Prostate gland (tissue), 2 donors: ENCODE measurements around the gene MBNL1. TPM values are rescaled to one million over a fixed set of nuclear protein-coding genes. Genes with fewer than 3 reads are reported as not detected.

ENCODE experiments used
- DNase-seq: peaks from one replicate; pipeline ENCODE4 v3.0.0-alpha.2; 2019; ENCODE audit warnings: low spot score
- H3K27ac ChIP-seq, 2 donors: fragments of 200-600 bp; sonication (generic); 2 replicates each; pipeline ENCODE4 v1.5.1; 2017 to 2019
- H3K27me3 ChIP-seq: fragments of 200-600 bp; sonication (generic); replicated peaks from 2 replicates; pipeline ENCODE4 v1.5.1; 2019; ENCODE audit not compliant: insufficient read depth
- H3K36me3 ChIP-seq, 2 donors: fragments of 200-600 bp; sonication (generic); 1 replicate in 1 of 2; 2 replicates in 1 of 2; pipeline versions ENCODE4 v1.5.1 to v1.8.1; 2017 to 2019
- H3K4me1 ChIP-seq: fragments of 200-600 bp; sonication (generic); replicated peaks from 2 replicates; pipeline ENCODE4 v1.5.1; 2019
- H3K4me3 ChIP-seq, 2 donors: fragments of 200-600 bp; sonication (generic); 2 replicates each; pipeline ENCODE4 v1.5.1; 2017 to 2019
- H3K9me3 ChIP-seq: fragments of 200-600 bp; sonication (generic); 2 replicates; pipeline ENCODE4 v1.5.1; 2017
- CTCF ChIP-seq, 4 experiments: fragments of 200-600 bp in 2 of 4; fragments of 450-650 bp in 2 of 4; sonication (generic) in 2 of 4; IDR thresholded peaks; 1 replicate in 3 of 4; 2 replicates in 1 of 4; pipeline ENCODE4 v1.5.1; 2016 to 2019; ENCODE audit warnings: antibody characterized with exemption in 4 of 4, mild to moderate bottlenecking in 2 of 4, moderate library complexity in 2 of 4
- POLR2A ChIP-seq: fragments of 450-650 bp; IDR thresholded peaks from one replicate; pipeline ENCODE4 v1.6.1; 2016; ENCODE audit warnings: antibody characterized with exemption, mild to moderate bottlenecking
- POLR2AphosphoS5 ChIP-seq: sonication (generic); formaldehyde crosslinking; IDR thresholded peaks from one replicate; pipeline ENCODE4 v1.6.1; 2017; ENCODE audit warnings: antibody characterized with exemption
- WGBS: methylation state at CpG from one replicate; pipeline ENCODE4 v1.1.5; 2018; 5-methylcytosine and 5-hydroxymethylcytosine counted together
- intact Hi-C: fragments of 100-400 bp; cut with DNase I; formaldehyde crosslinking; loops from one replicate; pipeline ENCODE4 v1.14.2; 2022
- total RNA-seq, 2 donors: library from RNA; depleted of rRNA; stranded (reverse); fragments of >200 nt; gene quantifications; one replicate each; pipeline ENCODE4 v1.1.0, GENCODE V29; 2016

MBNL1 gene
- total RNA-seq, 2 donors from 2014 or later = 131 to 226 TPM

- no peaks in the 10 kb centered on the region for H3K27me3 ChIP-seq
- intact Hi-C loops = loop anchor here (10.0 kb wide), 1 partner anchor 75 kb away; no protein-coding TSS in a partner anchor
- WGBS = 88% methylated on average over 4 of the region's 4 CpGs
- H3K9me3 ChIP-seq = no peaks in the 10 kb centered on the region
- no peaks in the 10 kb centered on the region for H3K36me3 ChIP-seq
- peaks cover 3% of the 10 kb centered on the region for H3K4me1 ChIP-seq
- DNase-seq = no peak
- H3K27ac ChIP-seq = no peak overlapping the region
- TF ChIP-seq POLR2A = no peak
- no peak for TF ChIP-seq POLR2AphosphoS5
- no peak for TF ChIP-seq CTCF (IDR thresholded peaks at IDR 0.05)
- H3K4me3 ChIP-seq = no peak overlapping the region
These were observed 110.8 kb downstream of the MBNL1 start for GRCh38 chr3:152379415-152380042.

DNA sequence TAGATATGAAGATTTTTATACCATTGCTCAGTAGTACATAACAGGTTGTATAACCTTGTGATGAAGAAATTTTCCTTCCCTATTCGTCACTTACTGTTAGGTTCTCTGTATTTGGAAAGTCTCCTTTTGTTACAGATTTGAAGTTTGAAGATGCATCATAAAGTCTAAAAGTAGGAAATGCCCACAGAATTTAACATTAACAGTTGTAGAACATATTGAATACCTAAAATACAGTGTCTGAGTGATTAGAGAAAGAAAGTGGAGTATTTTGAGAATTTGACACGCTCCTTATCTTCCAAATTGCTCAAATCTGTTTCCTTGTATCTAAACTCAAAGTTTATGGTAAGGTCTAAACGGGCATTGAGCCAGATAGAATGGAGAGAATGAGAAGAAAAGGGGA lies 111.3 kb downstream of the MBNL1 start:
- H3K4me1 ChIP-seq = peaks cover 3% of the 10 kb centered on the region
- no peaks in the 10 kb centered on the region for H3K27me3 ChIP-seq
- no peak for TF ChIP-seq POLR2AphosphoS5
- no peak for TF ChIP-seq CTCF (IDR thresholded peaks at IDR 0.05)
- TF ChIP-seq POLR2A = no peak
- H3K36me3 ChIP-seq = no peaks in the 10 kb centered on the region
- H3K4me3 ChIP-seq = no peak overlapping the region
- DNase-seq = no peak
- intact Hi-C loops = loop anchor here (10.0 kb wide), 1 partner anchor 75 kb away; no protein-coding TSS in a partner anchor
- no peaks in the 10 kb centered on the region for H3K9me3 ChIP-seq
- WGBS = 76% methylated on average over 3 of the region's 3 CpGs
- H3K27ac ChIP-seq = no peak overlapping the region

DNA sequence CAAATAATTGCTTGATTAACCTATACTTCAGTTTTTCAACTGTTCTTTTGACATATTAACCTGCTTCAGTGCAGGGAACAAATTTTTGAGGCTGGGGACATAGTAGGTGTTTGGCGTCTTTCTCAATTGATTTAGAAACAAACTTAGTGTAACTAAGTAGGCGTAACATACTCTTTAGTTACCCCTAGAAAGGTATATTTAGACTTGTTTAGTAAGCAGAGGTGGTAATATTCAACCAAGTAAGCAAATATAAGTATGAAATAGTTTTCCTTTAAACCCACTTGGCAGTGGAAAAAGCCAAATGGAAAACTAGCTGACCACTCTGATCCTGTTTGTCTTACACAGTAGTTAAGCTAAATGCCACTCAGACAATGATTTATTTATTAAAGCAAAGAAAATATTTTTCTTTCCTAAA lies 113.2 kb downstream of the MBNL1 start:
- peak overlapping the region; percentile 11 to 12 for H3K4me3 ChIP-seq
- H3K27ac ChIP-seq = peak overlapping the region; percentile 41 to 56
- no peaks in the 10 kb centered on the region for H3K36me3 ChIP-seq
- 80% methylated on average over 2 of the region's 2 CpGs for WGBS
- peaks cover 11% of the 10 kb centered on the region for H3K4me1 ChIP-seq
- no peaks in the 10 kb centered on the region for H3K27me3 ChIP-seq
- DNase-seq = no peak
- no peak for TF ChIP-seq POLR2AphosphoS5
- intact Hi-C loops = loop anchor here (10.0 kb wide), 1 partner anchor 77 kb away; no protein-coding TSS in a partner anchor
- no peaks in the 10 kb centered on the region for H3K9me3 ChIP-seq

DNA sequence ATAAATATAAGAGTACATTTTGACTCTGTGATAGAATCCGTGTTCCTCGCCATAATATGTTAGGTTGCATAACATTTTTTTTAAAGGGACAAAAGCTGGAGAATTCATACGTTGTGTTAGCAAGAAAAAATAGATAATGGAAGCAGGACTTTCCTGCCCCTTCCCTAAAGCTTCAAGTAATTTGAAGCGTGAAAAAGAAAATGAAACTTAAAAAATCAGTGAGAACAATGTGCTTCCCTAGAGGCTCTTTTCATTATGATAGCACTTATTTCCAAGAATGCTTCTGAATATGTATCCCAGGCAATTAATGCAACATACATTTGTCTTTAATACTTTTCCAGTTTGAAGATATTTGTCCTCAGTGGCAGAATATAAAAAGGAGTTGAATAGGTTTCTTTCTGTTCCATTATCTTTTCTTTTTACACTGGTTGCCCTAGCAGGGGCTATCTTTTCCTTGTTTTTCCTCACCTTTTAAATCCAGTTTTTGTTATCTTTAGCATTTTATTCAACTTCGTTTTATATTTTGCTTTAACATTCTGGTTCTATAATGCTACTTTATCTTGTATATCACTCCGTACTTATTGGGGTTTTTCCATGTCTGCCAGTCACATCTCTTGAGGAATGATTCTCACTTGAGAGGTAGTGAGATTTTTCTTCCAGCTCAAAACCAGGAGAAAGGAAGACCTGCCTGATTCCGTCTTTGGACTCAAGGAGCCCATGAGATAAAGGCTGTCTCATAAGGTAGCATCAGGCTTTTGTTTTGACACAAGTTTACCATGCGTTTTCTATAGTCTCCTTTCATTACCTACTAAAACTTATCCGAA lies 113.8 kb downstream of the MBNL1 start:
- no peaks in the 10 kb centered on the region for H3K27me3 ChIP-seq
- H3K4me1 ChIP-seq = peaks cover 11% of the 10 kb centered on the region
- TF ChIP-seq POLR2AphosphoS5 (peak; percentile 11), CTCF (IDR thresholded peaks at IDR 0.05) (no peak), POLR2A (no peak)
- H3K27ac ChIP-seq = peak overlapping the region; percentile 41 to 56
- no peaks in the 10 kb centered on the region for H3K9me3 ChIP-seq
- no peaks in the 10 kb centered on the region for H3K36me3 ChIP-seq
- DNase-seq = no peak
- WGBS = 43% methylated on average over 9 of the region's 9 CpGs
- peak overlapping the region; percentile 11 to 12 for H3K4me3 ChIP-seq
- intact Hi-C loops = loop anchor here (10.0 kb wide), 1 partner anchor 78 kb away; no protein-coding TSS in a partner anchor

DNA sequence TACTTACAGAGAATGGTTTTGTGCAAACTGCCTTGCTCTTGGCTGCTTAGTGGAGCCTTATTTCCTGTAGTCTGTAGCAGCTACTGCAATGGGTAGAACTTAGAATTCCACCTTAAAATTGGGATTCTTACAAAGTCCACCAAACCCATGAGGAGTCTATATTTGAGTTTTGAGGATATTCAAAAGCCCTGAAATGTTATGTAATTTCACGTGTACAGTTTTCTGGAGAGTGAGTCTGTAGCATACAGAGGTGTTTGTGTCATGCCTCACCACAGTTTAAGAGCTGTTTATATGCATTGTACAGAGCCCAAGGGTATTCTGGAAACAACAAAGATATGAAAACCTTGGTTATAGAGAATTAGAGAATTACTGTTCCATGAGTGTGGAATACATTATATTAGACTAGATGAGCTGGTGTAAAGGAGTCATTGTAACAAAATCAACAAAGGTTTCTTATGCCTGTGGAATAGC lies 114.4 kb downstream of the MBNL1 start:
- peak overlapping the region; percentile 41 to 56 for H3K27ac ChIP-seq
- H3K4me3 ChIP-seq = no peak overlapping the region
- 62% methylated on average over 1 of the region's 1 CpG for WGBS
- peaks cover 11% of the 10 kb centered on the region for H3K4me1 ChIP-seq
- H3K36me3 ChIP-seq = no peaks in the 10 kb centered on the region
- no peaks in the 10 kb centered on the region for H3K27me3 ChIP-seq
- H3K9me3 ChIP-seq = no peaks in the 10 kb centered on the region
- no peak for DNase-seq
- TF ChIP-seq CTCF (IDR thresholded peaks at IDR 0.05) (no peak), POLR2AphosphoS5 (no peak), POLR2A (no peak)
- intact Hi-C loops = loop anchor here (10.0 kb wide), 1 partner anchor 78 kb away; no protein-coding TSS in a partner anchor
